Left hindlimb (tissue), 1 donor: ENCODE results near the gene PNPO.

Experiments used
- DNase-seq: peaks from one replicate; pipeline ENCODE4 v3.0.0-alpha.2; 2018

Gene PNPO

GRCh38 chr17:47952171-47953021 lies 11.0 kb downstream of the PNPO start:
- DNase-seq: no peak

GRCh38 chr17:47953909-47954308 lies 12.5 kb downstream of the PNPO start:
- DNase-seq: no peak

GRCh38 chr17:47955497-47956461 lies 14.4 kb downstream of the PNPO start:
- DNase-seq: no peak

- no peak for DNase-seq
Observed at GRCh38 chr17:47956791-47957590, 15.6 kb downstream of the PNPO start.

GRCh38 chr17:47957591-47958490 lies 16.5 kb downstream of the PNPO start, which contains the start of gene PRR15L:
PRR15L (minus strand) TSS chr17:47957883; CDS start chr17:47953234, 4,649 bp downstream.
- no peak for DNase-seq

GRCh38 chr17:47959825-47960655 lies 18.7 kb downstream of the PNPO start:
- no peak for DNase-seq

- DNase-seq: no peak
Observed at GRCh38 chr17:47961406-47961805, 20.0 kb downstream of the PNPO start.

- no peak for DNase-seq
Observed at GRCh38 chr17:47962901-47963300, 21.5 kb downstream of the PNPO start.

- DNase-seq: no peak
Observed at GRCh38 chr17:47964856-47965255, 23.5 kb downstream of the PNPO start.

GRCh38 chr17:47966079-47966519 lies 24.7 kb downstream of the PNPO start:
- DNase-seq: no peak

GRCh38 chr17:47967607-47968252 lies 26.4 kb downstream of the PNPO start:
- no peak for DNase-seq

GRCh38 chr17:47968836-47969235 lies 27.5 kb downstream of the PNPO start:
- DNase-seq: no peak

- no peak for DNase-seq
Observed at GRCh38 chr17:47969930-47970724, 28.8 kb downstream of the PNPO start.

- peak; percentile 100 for DNase-seq
Observed at GRCh38 chr17:47970725-47971499, 29.5 kb downstream of the PNPO start, which contains the start of gene CDK5RAP3. CDK5RAP3 (plus strand) TSS chr17:47971113; CDS start chr17:47971147, 34 bp downstream.

- DNase-seq: no peak
Observed at GRCh38 chr17:47973541-47973940, 32.2 kb downstream of the PNPO start.

GRCh38 chr17:47975189-47975822 lies 33.9 kb downstream of the PNPO start:
- no peak for DNase-seq

- DNase-seq: no peak
Observed at GRCh38 chr17:47975823-47976205, 34.4 kb downstream of the PNPO start.

- DNase-seq: peak; percentile 63
Observed at GRCh38 chr17:47978324-47978723, 37.0 kb downstream of the PNPO start.
